RCC 7860 (cell line): Measurements from ENCODE around the gene SLC17A7.
"Not testable (repeated sequence)": the region's sequence is repeated elsewhere in the genome, so short reads cannot be mapped to it uniquely, and the experiment has no call there.

ENCODE experiments used
- DNase-seq: peaks from one replicate; pipeline ENCODE4 v3.0.0-alpha.2; 2015; ENCODE audit warnings: low spot score
- FAIRE-seq: peaks from 2 replicates; lab custom pipeline; 2012; peaks lifted over from hg19 to GRCh38; lab: Jason Lieb, UNC

SLC17A7 gene

GRCh38 chr19:49470615-49470978, 29.3 kb upstream of the SLC17A7 start:
- no peak for DNase-seq

GRCh38 chr19:49469828-49470614, 28.7 kb upstream of the SLC17A7 start:
- FAIRE-seq (no peak), DNase-seq (no peak)

More at GRCh38 chr19:49470615-49470978, 29.3 kb upstream of the SLC17A7 start:
- FAIRE-seq, result no peak

GRCh38 chr19:49468746-49469447, 27.6 kb upstream of the SLC17A7 start:
- FAIRE-seq (no peak), DNase-seq (no peak)

- FAIRE-seq (no peak), DNase-seq (no peak)
Measured at GRCh38 chr19:49468199-49468598, 26.9 kb upstream of the SLC17A7 start.

- DNase-seq (no peak), FAIRE-seq (no peak)
Measured at GRCh38 chr19:49465371-49465770, 24.0 kb upstream of the SLC17A7 start.

- FAIRE-seq, result no peak
Measured at GRCh38 chr19:49463960-49464740, 22.8 kb upstream of the SLC17A7 start.

GRCh38 chr19:49462492-49462891, 21.2 kb upstream of the SLC17A7 start:
- DNase-seq (no peak), FAIRE-seq (no peak)

More at GRCh38 chr19:49463960-49464740, 22.8 kb upstream of the SLC17A7 start:
- no peak for DNase-seq

GRCh38 chr19:49461656-49462055, 20.3 kb upstream of the SLC17A7 start:
- DNase-seq (no peak), FAIRE-seq (no peak)

- DNase-seq, FAIRE-seq: not testable (repeated sequence)
Measured at GRCh38 chr19:49461130-49461529, 19.8 kb upstream of the SLC17A7 start.

- no peak for DNase-seq
- no peak for FAIRE-seq
Measured at GRCh38 chr19:49459388-49459787, 18.1 kb upstream of the SLC17A7 start.

GRCh38 chr19:49458567-49458903, 17.2 kb upstream of the SLC17A7 start:
- no peak for DNase-seq
- FAIRE-seq, result no peak

GRCh38 chr19:49456326-49456725, 15.0 kb upstream of the SLC17A7 start:
- FAIRE-seq (no peak), DNase-seq (no peak)

GRCh38 chr19:49455773-49456172, 14.4 kb upstream of the SLC17A7 start:
- FAIRE-seq (no peak), DNase-seq (no peak)

GRCh38 chr19:49453757-49454240, 12.5 kb upstream of the SLC17A7 start:
- no peak for DNase-seq
- FAIRE-seq, result no peak

GRCh38 chr19:49453013-49453756, 11.9 kb upstream of the SLC17A7 start, which contains the start of gene ALDH16A1:
Gene ALDH16A1, plus strand, starts transcription at chr19:49453225. Its CDS starts 107 bp downstream, at chr19:49453332.
- peak; percentile 47 for FAIRE-seq

GRCh38 chr19:49451430-49452181, 10.3 kb upstream of the SLC17A7 start, which contains the start of gene PIH1D1:
Gene PIH1D1, minus strand, starts transcription at chr19:49451814. Its CDS starts 240 bp downstream, at chr19:49451574.
- DNase-seq (peak; percentile 98), FAIRE-seq (peak; percentile 89)

More at GRCh38 chr19:49453013-49453756, 11.9 kb upstream of the SLC17A7 start, which contains the start of gene ALDH16A1:
- DNase-seq, result peak; percentile 88

- FAIRE-seq (no peak), DNase-seq (no peak)
Measured at GRCh38 chr19:49450405-49450804, 9.1 kb upstream of the SLC17A7 start.

GRCh38 chr19:49448432-49448786, 7.1 kb upstream of the SLC17A7 start:
- DNase-seq (no peak), FAIRE-seq (no peak)
